H9 (cell line): ENCODE data around the gene ZNF44. TPM values are rescaled to one million over a fixed set of nuclear protein-coding genes. Genes with fewer than 3 reads are reported as not detected.

Experiments
- DNase-seq: peaks from one replicate; pipeline ENCODE4 v3.0.0-alpha.2; 2017
- H2AFZ ChIP-seq: one replicate; pipeline ENCODE4 v1.6.1; 2013; ENCODE audit warnings: mild to moderate bottlenecking, low read length, control low read depth, moderate library complexity
- H2AK5ac ChIP-seq: 2 replicates; pipeline ENCODE4 v1.6.1; 2013; ENCODE audit warnings: low read length, control low read depth, mixed read lengths; ENCODE audit not compliant: insufficient read length
- H2BK120ac ChIP-seq: one replicate; pipeline ENCODE4 v1.6.1; 2013; ENCODE audit warnings: low read depth, mild to moderate bottlenecking, low read length, control low read depth, inconsistent platforms; ENCODE audit not compliant: poor library complexity, severe bottlenecking
- H2BK12ac ChIP-seq: 2 replicates; pipeline ENCODE4 v1.6.1; 2013; ENCODE audit warnings: low read length, control low read depth, mixed read lengths, low read depth; ENCODE audit not compliant: insufficient read length
- H2BK15ac ChIP-seq: 2 replicates; pipeline ENCODE4 v1.6.1; 2013; ENCODE audit warnings: low read depth, low read length, control low read depth
- H2BK20ac ChIP-seq: one replicate; pipeline ENCODE4 v1.6.1; 2013; ENCODE audit warnings: low read depth, mild to moderate bottlenecking, low read length, control low read depth, inconsistent platforms; ENCODE audit not compliant: poor library complexity, severe bottlenecking
- H2BK5ac ChIP-seq: 2 replicates; pipeline ENCODE4 v1.6.1; 2013; ENCODE audit warnings: low read length, control low read depth, mixed read lengths; ENCODE audit not compliant: insufficient read length
- H3K14ac ChIP-seq: 2 replicates; pipeline ENCODE4 v1.6.1; 2013; ENCODE audit warnings: low read length, control low read depth; ENCODE audit not compliant: insufficient read depth
- H3K18ac ChIP-seq: 2 replicates; pipeline ENCODE4 v1.6.1; 2013; ENCODE audit warnings: low read depth, mild to moderate bottlenecking, mixed read lengths, low read length, control low read depth; ENCODE audit not compliant: insufficient read length
- H3K23ac ChIP-seq: 2 replicates; pipeline ENCODE4 v1.6.1; 2013; ENCODE audit warnings: low read length, control low read depth, mixed read lengths, low read depth; ENCODE audit not compliant: insufficient read length
- H3K23me2 ChIP-seq: 2 replicates; pipeline ENCODE4 v1.6.1; 2013; ENCODE audit warnings: low read depth, mild to moderate bottlenecking, mixed read lengths, low read length, control low read depth; ENCODE audit not compliant: insufficient read length, poor library complexity, severe bottlenecking
- H3K27ac ChIP-seq: 2 replicates; pipeline ENCODE4 v1.5.1; 2013; ENCODE audit warnings: low read length, control low read depth, mixed read lengths, low read depth; ENCODE audit not compliant: insufficient read length
- H3K27me3 ChIP-seq: 2 replicates; pipeline ENCODE4 v1.6.1; 2013; ENCODE audit warnings: low read length, control low read depth, inconsistent platforms; ENCODE audit not compliant: insufficient read depth
- H3K4ac ChIP-seq: 2 replicates; pipeline ENCODE4 v1.6.1; 2013; ENCODE audit warnings: low read depth, mild to moderate bottlenecking, control low read depth, inconsistent platforms, low read length, moderate library complexity
- H3K4me1 ChIP-seq: 2 replicates; pipeline ENCODE4 v1.6.1; 2013; ENCODE audit warnings: low read length, control low read depth, inconsistent platforms; ENCODE audit not compliant: insufficient read depth
- H3K4me2 ChIP-seq: 2 replicates; pipeline ENCODE4 v1.6.1; 2013; ENCODE audit warnings: low read length, control low read depth, mixed read lengths; ENCODE audit not compliant: insufficient read length, insufficient read depth
- H3K56ac ChIP-seq: 2 replicates; pipeline ENCODE4 v1.6.1; 2013; ENCODE audit warnings: low read depth, mild to moderate bottlenecking, mixed read lengths, low read length, control low read depth; ENCODE audit not compliant: insufficient read length
- H3K79me1 ChIP-seq: 2 replicates; pipeline ENCODE4 v1.6.1; 2013; ENCODE audit warnings: low read depth, mild to moderate bottlenecking, moderate library complexity, low read length, control low read depth, inconsistent platforms; ENCODE audit not compliant: insufficient read depth, poor library complexity, severe bottlenecking
- H3K79me2 ChIP-seq: 2 replicates; pipeline ENCODE4 v1.6.1; 2013; ENCODE audit warnings: low read length, control low read depth, inconsistent platforms; ENCODE audit not compliant: insufficient read depth
- H3K9ac ChIP-seq: 2 replicates; pipeline ENCODE4 v1.6.1; 2013; ENCODE audit warnings: low read length, control low read depth, mixed read lengths; ENCODE audit not compliant: insufficient read length; ENCODE audit errors: extremely low read depth
- H3K9me3 ChIP-seq: one replicate; pipeline ENCODE4 v1.6.1; 2013; ENCODE audit warnings: low read depth, low read length, inconsistent platforms; ENCODE audit not compliant: control insufficient read depth
- H3T11ph ChIP-seq: one replicate; pipeline ENCODE4 v1.6.1; 2013; ENCODE audit warnings: mild to moderate bottlenecking, low read length, control low read depth, inconsistent platforms
- H4K20me1 ChIP-seq: one replicate; pipeline ENCODE4 v1.6.1; 2013; ENCODE audit not compliant: control insufficient read depth, insufficient read length, insufficient read depth
- H4K5ac ChIP-seq: 2 replicates; pipeline ENCODE4 v1.6.1; 2013; ENCODE audit warnings: low read depth, mild to moderate bottlenecking, mixed read lengths, low read length, control low read depth; ENCODE audit not compliant: insufficient read length
- H4K8ac ChIP-seq: replicated peaks from 2 replicates; pipeline ENCODE4 v1.6.1; 2013; ENCODE audit warnings: low read length, control low read depth, mixed read lengths, low read depth; ENCODE audit not compliant: insufficient read length
- H4K91ac ChIP-seq: 2 replicates; pipeline ENCODE4 v1.6.1; 2013; ENCODE audit warnings: low read depth, mild to moderate bottlenecking, moderate library complexity, mixed read lengths, low read length, control low read depth; ENCODE audit not compliant: insufficient read length
- H3K27ac Mint-ChIP-seq, 3 experiments: 2 replicates in 2 of 3; 3 replicates in 1 of 3; pipeline ENCODE4 v1.8.0; 2020 to 2021; ENCODE audit warnings: mixed read lengths in 3 of 3, mild to moderate bottlenecking in 1 of 3, moderate library complexity in 1 of 3
- H3K27me3 Mint-ChIP-seq: 2 replicates; pipeline ENCODE4 v1.8.0; 2021; ENCODE audit warnings: low read depth, mild to moderate bottlenecking, moderate library complexity, mixed read lengths
- H3K36me3 Mint-ChIP-seq, 3 experiments: 2 replicates in 2 of 3; 3 replicates in 1 of 3; pipeline ENCODE4 v1.8.0; 2020 to 2021; ENCODE audit warnings: low read depth in 3 of 3, mixed read lengths in 3 of 3; ENCODE audit not compliant: insufficient read depth in 1 of 3
- H3K4me1 Mint-ChIP-seq, 2 experiments: 2 replicates each; pipeline ENCODE4 v1.8.0; 2020; ENCODE audit warnings: mixed read lengths in 2 of 2
- H3K4me3 Mint-ChIP-seq, 2 experiments: 2 replicates in 1 of 2; 3 replicates in 1 of 2; pipeline ENCODE4 v1.8.0; 2020 to 2021; ENCODE audit warnings: mild to moderate bottlenecking in 2 of 2, mixed read lengths in 2 of 2, moderate library complexity in 1 of 2
- H3K9me3 Mint-ChIP-seq, 2 experiments: 2 replicates in 1 of 2; 3 replicates in 1 of 2; pipeline ENCODE4 v1.8.0; 2020; ENCODE audit warnings: mild to moderate bottlenecking in 2 of 2, mixed read lengths in 2 of 2, moderate library complexity in 1 of 2
- WGBS: extraction: QIAGEN DNeasy Blood & Tissue Kit; methylation state at CpG from one replicate; pipeline ENCODE4 v1.1.7; 2013; ENCODE audit warnings: missing lambda C conversion rate, low lambda C conversion rate, mixed read lengths; ENCODE audit not compliant: insufficient read length; ENCODE audit errors: extremely low coverage; 5-methylcytosine and 5-hydroxymethylcytosine counted together
- total RNA-seq: library from RNA; stranded (reverse); gene quantifications from 2 replicates; pipeline ENCODE4 v1.2.1, GENCODE V29; 2021
- TF ChIP-seq, protein P1 (sequence below): fragments of 200-600 bp; sonication (generic); conservative IDR thresholded peaks from 3 replicates; pipeline ENCODE4 v1.8.0; 2021; ENCODE audit warnings: antibody characterized with exemption, mild to moderate bottlenecking

ZNF44 gene
- total RNA-seq, 1 experiment from 2014 or later = 6.9 TPM

DNA sequence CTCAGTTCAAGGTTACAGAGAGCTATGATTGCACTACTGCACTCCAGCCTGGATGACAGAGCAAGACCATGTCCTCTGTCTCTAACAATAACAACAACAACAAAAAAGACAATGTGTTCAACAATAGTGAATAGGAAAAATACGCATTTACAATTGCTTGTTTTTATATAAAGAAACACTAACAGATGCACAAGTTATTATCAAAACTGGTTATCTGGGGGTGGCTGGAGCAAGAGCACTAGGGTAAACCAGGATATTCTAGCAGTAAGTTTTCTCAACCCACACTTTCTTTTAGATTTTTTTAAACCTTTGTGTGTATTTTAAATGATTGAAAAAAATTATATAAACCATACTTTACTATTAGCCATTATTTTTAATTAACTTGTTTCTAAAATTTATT is 33.1 kb downstream of the ZNF44 start:
- peaks cover 17% of the 10 kb centered on the region for H3K9me3 ChIP-seq
- H3K9me3 Mint-ChIP-seq = peaks cover 58 to 68% of the 10 kb centered on the region in 2 experiments

More for the DNA sequence above, 33.1 kb downstream of the ZNF44 start:
- no peak overlapping the region for H3K27ac ChIP-seq
- no peak for DNase-seq
- no peak overlapping the region for H2BK120ac ChIP-seq
- no peak overlapping the region for H2AFZ ChIP-seq
- no peak overlapping the region for H4K8ac ChIP-seq
- TF ChIP-seq, protein P1, sequence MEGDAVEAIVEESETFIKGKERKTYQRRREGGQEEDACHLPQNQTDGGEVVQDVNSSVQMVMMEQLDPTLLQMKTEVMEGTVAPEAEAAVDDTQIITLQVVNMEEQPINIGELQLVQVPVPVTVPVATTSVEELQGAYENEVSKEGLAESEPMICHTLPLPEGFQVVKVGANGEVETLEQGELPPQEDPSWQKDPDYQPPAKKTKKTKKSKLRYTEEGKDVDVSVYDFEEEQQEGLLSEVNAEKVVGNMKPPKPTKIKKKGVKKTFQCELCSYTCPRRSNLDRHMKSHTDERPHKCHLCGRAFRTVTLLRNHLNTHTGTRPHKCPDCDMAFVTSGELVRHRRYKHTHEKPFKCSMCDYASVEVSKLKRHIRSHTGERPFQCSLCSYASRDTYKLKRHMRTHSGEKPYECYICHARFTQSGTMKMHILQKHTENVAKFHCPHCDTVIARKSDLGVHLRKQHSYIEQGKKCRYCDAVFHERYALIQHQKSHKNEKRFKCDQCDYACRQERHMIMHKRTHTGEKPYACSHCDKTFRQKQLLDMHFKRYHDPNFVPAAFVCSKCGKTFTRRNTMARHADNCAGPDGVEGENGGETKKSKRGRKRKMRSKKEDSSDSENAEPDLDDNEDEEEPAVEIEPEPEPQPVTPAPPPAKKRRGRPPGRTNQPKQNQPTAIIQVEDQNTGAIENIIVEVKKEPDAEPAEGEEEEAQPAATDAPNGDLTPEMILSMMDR = no peak
- no peaks in the 10 kb centered on the region for H4K20me1 ChIP-seq
- H3K27me3 ChIP-seq = no peaks in the 10 kb centered on the region
- no peak overlapping the region for H3K4me3 Mint-ChIP-seq
- no peak overlapping the region for H3T11ph ChIP-seq
- no peak overlapping the region for H4K91ac ChIP-seq
- H2BK15ac ChIP-seq = no peak overlapping the region
- H3K27ac Mint-ChIP-seq = no peak overlapping the region
- no peaks in the 10 kb centered on the region for H3K4me1 ChIP-seq
- no peak overlapping the region for H3K18ac ChIP-seq
- H3K4me2 ChIP-seq = no peak overlapping the region
- H3K4ac ChIP-seq = no peak overlapping the region
- no peaks in the 10 kb centered on the region for H3K23me2 ChIP-seq
- no peak overlapping the region for H3K56ac ChIP-seq
- no peak overlapping the region for H3K23ac ChIP-seq
- peaks cover 4% of the 10 kb centered on the region for H3K27me3 Mint-ChIP-seq
- 0 out of 4 replicates have a peak, but pooled peaks cover 0 to 1% of the 10 kb centered on the region in 2 experiments for H3K4me1 Mint-ChIP-seq
- no peak overlapping the region for H2BK5ac ChIP-seq
- no peak overlapping the region for H2BK20ac ChIP-seq
- no peaks in the 10 kb centered on the region for H3K79me1 ChIP-seq
- H3K36me3 Mint-ChIP-seq = peaks cover 5 to 13% (median 9%) of the 10 kb centered on the region in 3 experiments; a peak in 5 of 7 replicates
- H3K14ac ChIP-seq = no peak overlapping the region
- WGBS = no CpG with 5 or more reads among the region's 1 CpG
- H2AK5ac ChIP-seq = no peak overlapping the region
- no peak overlapping the region for H2BK12ac ChIP-seq
- H3K79me2 ChIP-seq = no peaks in the 10 kb centered on the region
- H3K9ac ChIP-seq = no peak overlapping the region
- no peak overlapping the region for H4K5ac ChIP-seq
